Smooth muscle cell (in vitro differentiated cells): Measurements from ENCODE around the gene HNRNPA3. TPM values are rescaled to one million over a fixed set of nuclear protein-coding genes. Genes with fewer than 3 reads are reported as not detected.

Experiments used
- DNase-seq: peaks from one replicate; lab custom pipeline; 2025; ENCODE audit not compliant: unreplicated experiment; lab: John Stamatoyannopoulos, UW
- H2AFZ ChIP-seq: fragments of 200-600 bp; sonication (generic); 2 replicates; pipeline ENCODE4 v1.6.0; 2016; ENCODE audit warnings: antibody characterized with exemption, low read depth, mild to moderate bottlenecking
- H3F3A ChIP-seq: fragments of 200-600 bp; sonication (generic); 2 replicates; pipeline ENCODE4 v1.6.0; 2017; ENCODE audit warnings: antibody characterized with exemption, low read depth
- H3K27ac ChIP-seq: fragments of 200-600 bp; sonication (generic); 2 replicates; pipeline ENCODE4 v1.5.1; 2016; ENCODE audit warnings: low read depth, mild to moderate bottlenecking
- H3K27me3 ChIP-seq: fragments of 200-600 bp; sonication (generic); 2 replicates; pipeline ENCODE4 v1.6.1; 2016; ENCODE audit warnings: low read depth, mild to moderate bottlenecking
- H3K36me3 ChIP-seq: fragments of 200-600 bp; sonication (generic); 2 replicates; pipeline ENCODE4 v1.5.1; 2016; ENCODE audit warnings: low read depth
- H3K4me1 ChIP-seq: fragments of 200-600 bp; sonication (generic); 2 replicates; pipeline ENCODE4 v1.5.1; 2016; ENCODE audit warnings: low read depth
- H3K4me2 ChIP-seq: fragments of 200-600 bp; sonication (generic); 2 replicates; pipeline ENCODE4 v1.6.0; 2016; ENCODE audit warnings: mild to moderate bottlenecking
- H3K4me3 ChIP-seq: fragments of 200-600 bp; sonication (generic); 2 replicates; pipeline ENCODE4 v1.5.1; 2016; ENCODE audit warnings: mild to moderate bottlenecking
- H3K79me2 ChIP-seq: fragments of 200-600 bp; sonication (generic); 2 replicates; pipeline ENCODE4 v1.6.0; 2016; ENCODE audit warnings: low read depth, mild to moderate bottlenecking
- H3K9ac ChIP-seq: fragments of 200-600 bp; sonication (generic); 2 replicates; pipeline ENCODE4 v1.6.0; 2016; ENCODE audit warnings: low read depth
- H3K9me3 ChIP-seq: fragments of 200-600 bp; sonication (generic); replicated peaks from 2 replicates; pipeline ENCODE4 v1.5.1; 2016; ENCODE audit warnings: low read depth
- H4K20me1 ChIP-seq: fragments of 200-600 bp; sonication (generic); 2 replicates; pipeline ENCODE4 v1.6.0; 2016; ENCODE audit warnings: low read depth
- CTCF ChIP-seq: fragments of 200-600 bp; sonication (generic); IDR thresholded peaks from 2 replicates; pipeline ENCODE4 v1.5.1; 2017; ENCODE audit warnings: borderline replicate concordance, mild to moderate bottlenecking, antibody characterized with exemption; ENCODE audit not compliant: insufficient read depth, poor library complexity, severe bottlenecking
- WGBS: methylation state at CpG from one replicate; pipeline ENCODE4 v1.1.7; 2016; ENCODE audit warnings: low lambda C conversion rate; 5-methylcytosine and 5-hydroxymethylcytosine counted together
- polyA plus RNA-seq: library from polyadenylated mRNA; unstranded; fragments of >200 nt; fragmentation: Nextera tagmentation; extraction: Ambion mirVana; gene quantifications from 2 replicates; pipeline ENCODE4 v1.2.1, GENCODE V29; 2016
- total RNA-seq: library from RNA; depleted of rRNA; stranded (reverse); fragments of >200 nt; gene quantifications from 2 replicates; pipeline ENCODE4 v1.2.3, GENCODE V29; 2014

HNRNPA3 gene
- total and polyA plus RNA-seq, 2 experiments from 2014 or later, result 40.3 to 55.8 TPM

DNA sequence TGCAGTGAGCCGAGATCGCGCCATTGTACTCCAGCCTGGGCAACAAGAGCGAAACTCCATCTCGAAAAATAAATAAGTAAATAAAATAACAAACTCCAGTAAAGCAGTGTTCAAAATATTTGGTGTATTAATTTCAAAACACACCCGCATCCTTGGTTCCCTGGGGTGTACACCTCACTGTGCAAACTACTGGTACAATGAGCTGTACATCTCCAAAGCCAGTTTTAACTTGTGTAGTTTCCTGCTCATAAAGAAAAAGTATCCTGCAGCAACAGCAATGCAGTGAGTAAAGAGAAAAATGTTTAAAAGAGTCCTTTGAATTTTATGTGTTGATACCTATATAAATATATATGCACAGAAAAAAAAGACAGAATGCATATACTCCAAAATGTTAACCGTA lies 56.3 kb downstream of the HNRNPA3 start:
- peaks cover 13% of the 10 kb centered on the region for H3K4me1 ChIP-seq
- H3K4me2 ChIP-seq, result no peak overlapping the region
- H3K79me2 ChIP-seq, result no peaks in the 10 kb centered on the region
- H3K36me3 ChIP-seq, result no peaks in the 10 kb centered on the region
- H2AFZ ChIP-seq, result no peak overlapping the region
- no peaks in the 10 kb centered on the region for H3K27me3 ChIP-seq
- no peaks in the 10 kb centered on the region for H4K20me1 ChIP-seq
- no peak for DNase-seq
- H3K4me3 ChIP-seq, result no peak overlapping the region
- peaks cover 13% of the 10 kb centered on the region for H3F3A ChIP-seq
- no peak overlapping the region for H3K27ac ChIP-seq
- H3K9me3 ChIP-seq, result no peaks in the 10 kb centered on the region
- no peak overlapping the region for H3K9ac ChIP-seq
- TF ChIP-seq CTCF, result no peak
- WGBS, result 94% methylated on average over 7 of the region's 7 CpGs

DNA sequence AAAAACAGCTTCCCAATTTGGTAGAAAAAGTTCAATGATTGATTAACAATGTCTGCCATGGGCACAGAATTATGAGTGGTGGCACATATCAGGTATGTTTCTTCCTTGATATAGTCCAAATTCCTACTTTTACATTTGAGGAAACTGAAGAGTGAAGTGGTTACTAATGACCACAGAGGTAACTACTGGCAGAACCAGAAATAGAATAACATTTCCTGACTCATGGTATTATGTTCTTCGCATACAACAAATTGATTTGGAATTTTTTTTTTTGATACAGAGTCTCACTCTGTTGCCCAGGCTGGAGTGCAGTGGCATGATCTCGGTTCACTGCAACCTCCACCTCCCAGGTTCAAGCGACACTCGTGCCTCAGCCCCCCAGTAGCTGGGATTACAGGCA lies 57.9 kb downstream of the HNRNPA3 start:
- no peak for DNase-seq
- Histone ChIP-seq H3K9me3 (no peaks in the 10 kb centered on the region), H3K4me3 (no peak overlapping the region), H3K79me2 (no peaks in the 10 kb centered on the region), H3K4me1 (peaks cover 11% of the 10 kb centered on the region), H4K20me1 (no peaks in the 10 kb centered on the region), H3F3A (peaks cover 6% of the 10 kb centered on the region), H3K36me3 (no peaks in the 10 kb centered on the region), H3K27ac (no peak overlapping the region), H2AFZ (no peak overlapping the region), H3K4me2 (no peak overlapping the region), H3K27me3 (no peaks in the 10 kb centered on the region), H3K9ac (no peak overlapping the region)
- WGBS, result 91% methylated on average over 4 of the region's 4 CpGs
- TF ChIP-seq CTCF, result no peak

GRCh38 chr2:177271981-177272666 lies 59.5 kb downstream of the HNRNPA3 start:
- H3K27me3 ChIP-seq, result no peaks in the 10 kb centered on the region
- no peaks in the 10 kb centered on the region for H3K36me3 ChIP-seq
- no peak overlapping the region for H2AFZ ChIP-seq
- H3K4me1 ChIP-seq, result no peaks in the 10 kb centered on the region
- H3K4me2 ChIP-seq, result no peak overlapping the region
- no peak for TF ChIP-seq CTCF
- H3K9me3 ChIP-seq, result no peaks in the 10 kb centered on the region
- no peaks in the 10 kb centered on the region for H3K79me2 ChIP-seq
- H3K27ac ChIP-seq, result no peak overlapping the region
- H3K9ac ChIP-seq, result no peak overlapping the region
- DNase-seq, result no peak
- 100% methylated on average over 1 of the region's 1 CpG for WGBS
- H3F3A ChIP-seq, result no peaks in the 10 kb centered on the region
- H3K4me3 ChIP-seq, result no peak overlapping the region
- H4K20me1 ChIP-seq, result no peaks in the 10 kb centered on the region

DNA sequence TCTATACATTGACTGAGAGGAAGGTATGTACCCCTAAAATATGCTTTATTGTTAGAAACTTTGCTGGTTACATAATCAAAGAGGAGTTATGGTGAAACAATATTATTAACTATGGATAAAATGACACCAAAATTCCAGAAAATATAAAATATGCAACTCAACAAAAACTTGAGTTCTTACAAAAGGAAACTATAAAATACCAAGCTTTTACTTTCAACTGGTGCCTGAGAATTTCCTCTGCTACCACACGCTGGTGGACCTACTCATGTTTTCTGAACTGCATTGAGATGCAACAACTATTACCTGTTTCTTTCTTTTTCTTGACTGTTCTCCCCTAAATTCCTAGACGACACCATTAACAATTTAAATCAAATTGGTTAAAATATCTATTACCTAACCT lies 60.2 kb downstream of the HNRNPA3 start:
- H3K4me2 ChIP-seq, result no peak overlapping the region
- no peaks in the 10 kb centered on the region for H3K36me3 ChIP-seq
- 80% methylated on average over 2 of the region's 2 CpGs for WGBS
- TF ChIP-seq CTCF, result no peak
- no peaks in the 10 kb centered on the region for H4K20me1 ChIP-seq
- H3K79me2 ChIP-seq, result no peaks in the 10 kb centered on the region
- H3K4me3 ChIP-seq, result no peak overlapping the region
- H2AFZ ChIP-seq, result no peak overlapping the region
- H3K27ac ChIP-seq, result no peak overlapping the region
- no peaks in the 10 kb centered on the region for H3K27me3 ChIP-seq
- DNase-seq, result no peak
- no peaks in the 10 kb centered on the region for H3F3A ChIP-seq
- no peak overlapping the region for H3K9ac ChIP-seq
- H3K9me3 ChIP-seq, result no peaks in the 10 kb centered on the region
- H3K4me1 ChIP-seq, result no peaks in the 10 kb centered on the region
